NK-92 (cell line): Measurements from ENCODE around the gene COQ10A.

Experiments used
- DNase-seq: peaks from one replicate; lab custom pipeline; 2025; ENCODE audit not compliant: unreplicated experiment; lab: John Stamatoyannopoulos, UW

COQ10A gene

DNA sequence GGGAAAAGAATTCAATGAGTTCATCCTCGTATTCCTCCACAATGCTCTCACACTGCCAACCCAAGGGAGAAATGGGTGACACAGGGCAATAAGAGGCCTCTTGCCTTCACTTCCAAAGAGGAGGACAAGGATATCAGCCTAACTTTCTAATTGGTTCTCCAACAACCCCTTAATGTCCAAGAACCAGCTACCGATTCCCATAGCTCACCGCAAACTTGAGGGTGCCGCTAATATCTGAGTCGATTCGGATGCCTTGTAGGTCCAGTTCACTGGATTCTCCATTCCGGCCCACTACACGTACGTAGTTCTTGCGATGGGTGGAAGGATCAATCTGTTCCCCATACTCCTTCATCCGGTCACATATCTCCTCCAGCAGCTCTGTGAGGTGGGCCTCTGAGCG, 44.3 kb downstream of the COQ10A start:
- DNase-seq: no peak

GRCh38 chr12:56315249-56315621, 48.5 kb downstream of the COQ10A start:
- no peak for DNase-seq

DNA sequence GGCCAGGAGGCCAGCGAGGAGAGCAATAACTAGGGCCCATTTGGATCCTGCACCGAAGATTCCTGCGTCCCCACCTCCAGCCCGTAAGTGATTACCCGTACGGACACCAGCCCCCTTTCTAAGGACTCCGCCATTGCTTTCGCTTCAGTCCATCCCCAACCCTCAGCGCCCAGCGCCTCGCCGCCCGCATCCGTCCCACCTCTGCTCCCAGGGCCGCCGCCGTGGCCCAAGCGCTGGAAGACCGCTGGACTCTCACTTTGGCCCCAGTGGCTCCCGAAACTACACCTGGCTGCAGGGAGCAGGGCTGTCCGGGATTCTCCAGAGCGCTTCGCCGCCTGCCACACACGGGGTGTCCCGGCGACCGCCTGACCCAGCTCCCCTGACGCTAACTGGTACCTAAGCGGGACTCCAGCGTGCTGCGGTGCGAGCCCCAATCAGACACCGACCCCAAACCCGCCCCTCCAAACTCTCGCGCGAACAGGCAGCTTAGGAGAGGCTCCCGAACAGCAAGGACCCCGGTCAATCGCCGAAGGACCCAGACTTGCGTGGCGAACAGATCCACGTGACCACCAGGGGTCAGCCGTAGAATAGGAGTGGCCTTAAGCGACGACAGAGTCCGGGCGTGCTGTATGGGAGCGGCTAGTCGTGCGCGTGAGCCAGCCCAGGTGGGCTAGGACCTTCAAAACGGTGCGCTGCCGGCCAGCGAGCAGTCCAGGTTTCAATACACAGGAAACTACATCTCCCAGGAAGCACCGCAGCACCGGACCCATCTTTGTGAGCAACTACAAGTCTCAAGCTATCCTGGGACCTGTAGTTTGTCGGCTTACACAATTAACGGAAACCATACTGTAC, 49.1 kb downstream of the COQ10A start, which contains the start of gene CNPY2:
CNPY2 (minus strand) TSS at position 367 of the 852 bp plus-strand sequence. CDS start 771 bp downstream, outside the sequence.
- peak; percentile 69 for DNase-seq

GRCh38 chr12:56317675-56318074, 50.9 kb downstream of the COQ10A start:
- DNase-seq: no peak
